Chondrocyte (in vitro differentiated cells): ENCODE results near the gene MELK. TPM values are rescaled to one million over a fixed set of nuclear protein-coding genes. Genes with fewer than 3 reads are reported as not detected.

Experiments
- DNase-seq: peaks from one replicate; pipeline ENCODE4 v3.0.0; 2021; ENCODE audit warnings: mixed read lengths, low spot score
- H3K27ac Mint-ChIP-seq: one replicate; pipeline ENCODE4 v1.8.0; 2021; ENCODE audit warnings: mild to moderate bottlenecking, moderate library complexity, mixed read lengths; ENCODE audit not compliant: unreplicated experiment
- H3K27me3 Mint-ChIP-seq: 2 replicates; pipeline ENCODE4 v1.8.0; 2021; ENCODE audit warnings: low read depth, mixed read lengths
- H3K36me3 Mint-ChIP-seq: 2 replicates; pipeline ENCODE4 v1.8.0; 2021; ENCODE audit warnings: low read depth, mixed read lengths
- H3K4me1 Mint-ChIP-seq: 2 replicates; pipeline ENCODE4 v1.8.0; 2021; ENCODE audit warnings: low read depth, mild to moderate bottlenecking, mixed read lengths
- H3K4me3 Mint-ChIP-seq: one replicate; pipeline ENCODE4 v1.8.0; 2021; ENCODE audit warnings: mild to moderate bottlenecking, moderate library complexity, mixed read lengths; ENCODE audit not compliant: unreplicated experiment
- H3K9me3 Mint-ChIP-seq: 2 replicates; pipeline ENCODE4 v1.8.0; 2021; ENCODE audit warnings: low read depth, mixed read lengths
- CTCF ChIP-seq: fragments of 200-600 bp; sonication (generic); IDR thresholded peaks from 2 replicates; pipeline ENCODE4 v1.5.0; 2021; ENCODE audit warnings: antibody characterized with exemption, mild to moderate bottlenecking, moderate library complexity
- total RNA-seq: library from RNA; stranded (reverse); gene quantifications from 3 replicates; pipeline ENCODE4 v1.2.1, GENCODE V29; 2021

MELK gene
- total RNA-seq, 1 donor from 2014 or later: 10.4 TPM

GRCh38 chr9:36584620-36585460, 12.1 kb downstream of the MELK start:
- peaks cover 4% of the 10 kb centered on the region for H3K36me3 Mint-ChIP-seq
- no peak for DNase-seq
- no peak for TF ChIP-seq CTCF
- no peak overlapping the region for H3K4me3 Mint-ChIP-seq
- no peaks in the 10 kb centered on the region for H3K27me3 Mint-ChIP-seq
- H3K4me1 Mint-ChIP-seq: peaks cover 7% of the 10 kb centered on the region
- no peaks in the 10 kb centered on the region for H3K9me3 Mint-ChIP-seq
- H3K27ac Mint-ChIP-seq: peak overlapping the region; percentile 27

GRCh38 chr9:36590231-36590630, 17.5 kb downstream of the MELK start:
- Mint-ChIP-seq H3K9me3 (no peaks in the 10 kb centered on the region), H3K36me3 (peaks cover 2% of the 10 kb centered on the region), H3K4me1 (peaks cover under 1% of the 10 kb centered on the region), H3K27me3 (no peaks in the 10 kb centered on the region), H3K4me3 (no peak overlapping the region), H3K27ac (no peak overlapping the region)
- DNase-seq: no peak
- TF ChIP-seq CTCF: no peak

- H3K36me3 Mint-ChIP-seq: peaks cover 2% of the 10 kb centered on the region
- no peak for TF ChIP-seq CTCF
- no peaks in the 10 kb centered on the region for H3K9me3 Mint-ChIP-seq
- peaks cover 7% of the 10 kb centered on the region for H3K4me1 Mint-ChIP-seq
- no peak for DNase-seq
- H3K27ac Mint-ChIP-seq: no peak overlapping the region
- H3K27me3 Mint-ChIP-seq: no peaks in the 10 kb centered on the region
- no peak overlapping the region for H3K4me3 Mint-ChIP-seq
Observed at GRCh38 chr9:36592801-36593583, 20.3 kb downstream of the MELK start.

GRCh38 chr9:36594213-36594612, 21.5 kb downstream of the MELK start:
- H3K9me3 Mint-ChIP-seq: no peaks in the 10 kb centered on the region
- peaks cover 15% of the 10 kb centered on the region for H3K4me1 Mint-ChIP-seq
- no peak overlapping the region for H3K27ac Mint-ChIP-seq
- H3K4me3 Mint-ChIP-seq: no peak overlapping the region
- H3K36me3 Mint-ChIP-seq: peaks cover 2% of the 10 kb centered on the region
- TF ChIP-seq CTCF: no peak
- no peak for DNase-seq
- H3K27me3 Mint-ChIP-seq: no peaks in the 10 kb centered on the region

GRCh38 chr9:36597412-36598178, 24.9 kb downstream of the MELK start:
- Mint-ChIP-seq H3K4me3 (no peak overlapping the region), H3K9me3 (no peaks in the 10 kb centered on the region), H3K4me1 (peaks cover 15% of the 10 kb centered on the region), H3K36me3 (peaks cover 2% of the 10 kb centered on the region), H3K27ac (peak overlapping the region; percentile 52), H3K27me3 (no peaks in the 10 kb centered on the region)
- peak; percentile 79 for TF ChIP-seq CTCF
- DNase-seq: no peak
